HepG2 (cell line): Measurements from ENCODE around the gene PNLDC1. TPM values are rescaled to one million over a fixed set of nuclear protein-coding genes. Genes with fewer than 3 reads are reported as not detected.

Experiments
- FOSL2 ChIP-seq: sonication (generic); formaldehyde crosslinking; IDR thresholded peaks from 2 replicates; pipeline ENCODE4 v1.4.0; 2020; ENCODE audit warnings: missing genetic modification reagents
- GATA4 ChIP-seq: sonication (generic); IDR thresholded peaks from 2 replicates; pipeline ENCODE4 v1.6.1; 2016; ENCODE audit warnings: antibody characterized with exemption, low read depth, borderline replicate concordance
- MAX ChIP-seq: IDR thresholded peaks from 2 replicates; pipeline ENCODE4 v1.6.1; 2012; ENCODE audit warnings: inconsistent platforms
- PBX2 ChIP-seq: IDR thresholded peaks from 2 replicates; pipeline ENCODE4 v1.6.1; 2016; ENCODE audit warnings: control low read depth
- SMARCE1 ChIP-seq: fragments of 450-650 bp; IDR thresholded peaks from 2 replicates; pipeline ENCODE4 v1.6.1; 2017; ENCODE audit warnings: borderline replicate concordance
- U2AF1 ChIP-seq: fragments of 200-400 bp; formaldehyde crosslinking; optimal IDR thresholded peaks from 2 replicates; pipeline ENCODE3; 2017; ENCODE audit warnings: mild to moderate bottlenecking, low read depth, low read length
- UBTF ChIP-seq: sonication (generic); formaldehyde crosslinking; IDR thresholded peaks from 2 replicates; pipeline ENCODE4 v1.4.0; 2020; ENCODE audit warnings: mild to moderate bottlenecking, missing genetic modification reagents
- XBP1 ChIP-seq: sonication (generic); formaldehyde crosslinking; IDR thresholded peaks from 2 replicates; pipeline ENCODE4 v1.5.0; 2020; ENCODE audit warnings: missing genetic modification reagents
- ZBTB42 ChIP-seq: sonication (generic); formaldehyde crosslinking; IDR thresholded peaks from 2 replicates; pipeline ENCODE4 v1.5.0; 2020; ENCODE audit warnings: mild to moderate bottlenecking, missing genetic modification reagents
- ZBTB7B ChIP-seq: sonication (generic); formaldehyde crosslinking; IDR thresholded peaks from 2 replicates; pipeline ENCODE4 v1.4.0; 2020; ENCODE audit warnings: missing genetic modification reagents
- ZMYM2 ChIP-seq: sonication (generic); formaldehyde crosslinking; IDR thresholded peaks from 2 replicates; pipeline ENCODE4 v1.8.0; 2022; ENCODE audit warnings: mild to moderate bottlenecking, missing genetic modification reagents
- ZNF234 ChIP-seq: sonication (generic); formaldehyde crosslinking; conservative IDR thresholded peaks from 2 replicates; pipeline ENCODE4 v1.5.1; 2020; ENCODE audit warnings: mild to moderate bottlenecking, missing genetic modification reagents
- ZNF552 ChIP-seq: sonication (generic); formaldehyde crosslinking; IDR thresholded peaks from 2 replicates; pipeline ENCODE4 v1.9.0; 2022; ENCODE audit warnings: missing genetic modification reagents, mild to moderate bottlenecking, borderline replicate concordance
- ZNF670 ChIP-seq: sonication (generic); formaldehyde crosslinking; IDR thresholded peaks from 2 replicates; pipeline ENCODE4 v1.8.0; 2022; ENCODE audit warnings: mild to moderate bottlenecking, missing genetic modification reagents, borderline replicate concordance
- ZNF737 ChIP-seq: sonication (generic); formaldehyde crosslinking; IDR thresholded peaks from 2 replicates; pipeline ENCODE4 v1.5.0; 2020; ENCODE audit warnings: missing genetic modification reagents, mild to moderate bottlenecking, borderline replicate concordance
- polyA plus RNA-seq, 8 experiments: library from polyadenylated mRNA; depleted of rRNA in 3 of 8; stranded (reverse) in 7 of 8; unstranded in 1 of 8; fragments of >200 nt; fragmentation: Illumina TruSeq in 4 of 8; extraction: Trizol in 4 of 8; gene quantifications; 2 replicates each; pipeline versions ENCODE4 v1.2.1 to v1.2.3, GENCODE V29; 2011 to 2016; ENCODE audit warnings: low read depth in 4 of 8, missing spikeins in 1 of 8, mixed read lengths in 1 of 8; ENCODE audit not compliant: insufficient read depth in 1 of 8
- total RNA-seq, 5 experiments: library from RNA; depleted of rRNA; stranded (reverse); fragments of >200 nt; fragmentation: Illumina TruSeq; extraction: Trizol; gene quantifications; 2 replicates each; pipeline ENCODE4 v1.2.3, GENCODE V29; 2016; ENCODE audit warnings: low read depth in 1 of 5
- TF ChIP-seq, protein P1 (sequence below): sonication (generic); formaldehyde crosslinking; IDR thresholded peaks from 2 replicates; pipeline ENCODE4 v1.8.1; 2022; ENCODE audit warnings: mild to moderate bottlenecking, missing genetic modification reagents
- TF ChIP-seq, protein P2 (sequence below): sonication (generic); formaldehyde crosslinking; IDR thresholded peaks from 2 replicates; pipeline ENCODE4 v1.5.1; 2020; ENCODE audit warnings: mild to moderate bottlenecking, moderate library complexity, missing genetic modification reagents

PNLDC1 gene
- total and polyA plus RNA-seq, 2 of the 13 experiments (the other 11 are each of a cell fraction or from before 2014, with no cell fraction given): not detected

GRCh38 chr6:159761873-159762680, 38.0 kb upstream of the PNLDC1 start, which contains the start of gene ACAT2 (continued):
- no peak; the same call in 1 of the 2 replicates for TF ChIP-seq ZNF737 (CRISPR knock-in tag)
- 0 out of 2 replicates have a peak, but pooled peaks have one; percentile 67 for TF ChIP-seq ZMYM2 (CRISPR knock-in tag)
- no peak for TF ChIP-seq PBX2 (CRISPR knock-in tag)
- TF ChIP-seq ZBTB42 (CRISPR knock-in tag): peak; percentile 41
- TF ChIP-seq XBP1 (CRISPR knock-in tag): no peak
- TF ChIP-seq MAX: no peak; the same call in 1 of the 2 replicates
- peak; percentile 76 for TF ChIP-seq U2AF1
- peak; percentile 23; the same call in 1 of the 2 replicates for TF ChIP-seq FOSL2 (CRISPR knock-in tag)
- no peak for TF ChIP-seq GATA4
- TF ChIP-seq, protein P1, sequence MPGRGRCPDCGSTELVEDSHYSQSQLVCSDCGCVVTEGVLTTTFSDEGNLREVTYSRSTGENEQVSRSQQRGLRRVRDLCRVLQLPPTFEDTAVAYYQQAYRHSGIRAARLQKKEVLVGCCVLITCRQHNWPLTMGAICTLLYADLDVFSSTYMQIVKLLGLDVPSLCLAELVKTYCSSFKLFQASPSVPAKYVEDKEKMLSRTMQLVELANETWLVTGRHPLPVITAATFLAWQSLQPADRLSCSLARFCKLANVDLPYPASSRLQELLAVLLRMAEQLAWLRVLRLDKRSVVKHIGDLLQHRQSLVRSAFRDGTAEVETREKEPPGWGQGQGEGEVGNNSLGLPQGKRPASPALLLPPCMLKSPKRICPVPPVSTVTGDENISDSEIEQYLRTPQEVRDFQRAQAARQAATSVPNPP (CRISPR knock-in tag): peak; percentile 80; the same call in 1 of the 2 replicates
- peak; percentile 44; the same call in 1 of the 2 replicates for TF ChIP-seq ZNF234 (CRISPR knock-in tag)
- peak; percentile 75 for TF ChIP-seq UBTF
- TF ChIP-seq ZNF670: peak; percentile 97
- TF ChIP-seq, protein P2, sequence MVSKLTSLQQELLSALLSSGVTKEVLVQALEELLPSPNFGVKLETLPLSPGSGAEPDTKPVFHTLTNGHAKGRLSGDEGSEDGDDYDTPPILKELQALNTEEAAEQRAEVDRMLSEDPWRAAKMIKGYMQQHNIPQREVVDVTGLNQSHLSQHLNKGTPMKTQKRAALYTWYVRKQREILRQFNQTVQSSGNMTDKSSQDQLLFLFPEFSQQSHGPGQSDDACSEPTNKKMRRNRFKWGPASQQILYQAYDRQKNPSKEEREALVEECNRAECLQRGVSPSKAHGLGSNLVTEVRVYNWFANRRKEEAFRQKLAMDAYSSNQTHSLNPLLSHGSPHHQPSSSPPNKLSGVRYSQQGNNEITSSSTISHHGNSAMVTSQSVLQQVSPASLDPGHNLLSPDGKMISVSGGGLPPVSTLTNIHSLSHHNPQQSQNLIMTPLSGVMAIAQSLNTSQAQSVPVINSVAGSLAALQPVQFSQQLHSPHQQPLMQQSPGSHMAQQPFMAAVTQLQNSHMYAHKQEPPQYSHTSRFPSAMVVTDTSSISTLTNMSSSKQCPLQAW (CRISPR knock-in tag): no peak; the same call in 1 of the 2 replicates
- TF ChIP-seq ZNF552 (CRISPR knock-in tag): peak; percentile 18; the same call in 1 of the 2 replicates
- TF ChIP-seq SMARCE1: no peak
- TF ChIP-seq ZBTB7B (CRISPR knock-in tag): peak; percentile 82; the same call in 1 of the 2 replicates
